T-helper 1 cell treated with Interleukin-12 subunit alpha and Interleukin-12 subunit beta and Interleukin-4 antibody, amounts not matched to agents 30 μg/mL and 1 μg/mL, for 36 hours (primary cell): ENCODE results near the gene ADGRB3.

ENCODE experiments used
- H3K27ac Mint-ChIP-seq: one replicate; pipeline ENCODE4 v1.8.0; 2021; ENCODE audit warnings: mild to moderate bottlenecking, mixed read lengths
- H3K27me3 Mint-ChIP-seq: one replicate; pipeline ENCODE4 v1.8.0; 2021; ENCODE audit warnings: low read depth, mixed read lengths
- H3K36me3 Mint-ChIP-seq: one replicate; pipeline ENCODE4 v1.8.0; 2021; ENCODE audit warnings: low read depth, mixed read lengths
- H3K4me1 Mint-ChIP-seq: one replicate; pipeline ENCODE4 v1.8.0; 2021; ENCODE audit warnings: low read depth, mixed read lengths
- H3K4me3 Mint-ChIP-seq: one replicate; pipeline ENCODE4 v1.8.0; 2021; ENCODE audit warnings: mild to moderate bottlenecking, moderate library complexity, mixed read lengths
- H3K9me3 Mint-ChIP-seq: one replicate; pipeline ENCODE4 v1.8.0; 2021; ENCODE audit warnings: mixed read lengths

The ADGRB3 gene

GRCh38 chr6:69303382-69303781, 668.3 kb downstream of the ADGRB3 start:
- no peaks in the 10 kb centered on the region for H3K4me1 Mint-ChIP-seq
- no peaks in the 10 kb centered on the region for H3K9me3 Mint-ChIP-seq
- no peak overlapping the region for H3K27ac Mint-ChIP-seq

GRCh38 chr6:69305456-69305855, 670.4 kb downstream of the ADGRB3 start:
- no peaks in the 10 kb centered on the region for H3K4me1 Mint-ChIP-seq
- no peaks in the 10 kb centered on the region for H3K36me3 Mint-ChIP-seq
- no peak overlapping the region for H3K4me3 Mint-ChIP-seq
- no peak overlapping the region for H3K27ac Mint-ChIP-seq
- no peaks in the 10 kb centered on the region for H3K27me3 Mint-ChIP-seq
- H3K9me3 Mint-ChIP-seq = no peaks in the 10 kb centered on the region

More at GRCh38 chr6:69303382-69303781, 668.3 kb downstream of the ADGRB3 start:
- no peaks in the 10 kb centered on the region for H3K36me3 Mint-ChIP-seq
- H3K4me3 Mint-ChIP-seq = no peak overlapping the region
- H3K27me3 Mint-ChIP-seq = no peaks in the 10 kb centered on the region

GRCh38 chr6:69308584-69308983, 673.5 kb downstream of the ADGRB3 start:
- Mint-ChIP-seq H3K27me3 (no peaks in the 10 kb centered on the region), H3K4me3 (no peak overlapping the region), H3K27ac (no peak overlapping the region), H3K9me3 (no peaks in the 10 kb centered on the region), H3K36me3 (no peaks in the 10 kb centered on the region), H3K4me1 (no peaks in the 10 kb centered on the region)

GRCh38 chr6:69311888-69312287, 676.8 kb downstream of the ADGRB3 start:
- Mint-ChIP-seq H3K4me3 (no peak overlapping the region), H3K9me3 (no peaks in the 10 kb centered on the region), H3K27me3 (no peaks in the 10 kb centered on the region), H3K4me1 (no peaks in the 10 kb centered on the region), H3K36me3 (no peaks in the 10 kb centered on the region), H3K27ac (no peak overlapping the region)

GRCh38 chr6:69314001-69314400, 678.9 kb downstream of the ADGRB3 start:
- Mint-ChIP-seq H3K4me3 (no peak overlapping the region), H3K27me3 (no peaks in the 10 kb centered on the region), H3K36me3 (no peaks in the 10 kb centered on the region), H3K27ac (no peak overlapping the region), H3K9me3 (no peaks in the 10 kb centered on the region), H3K4me1 (no peaks in the 10 kb centered on the region)

GRCh38 chr6:69314531-69314930, 679.4 kb downstream of the ADGRB3 start:
- no peaks in the 10 kb centered on the region for H3K4me1 Mint-ChIP-seq
- H3K27me3 Mint-ChIP-seq = no peaks in the 10 kb centered on the region
- H3K9me3 Mint-ChIP-seq = no peaks in the 10 kb centered on the region
- H3K4me3 Mint-ChIP-seq = no peak overlapping the region
- H3K27ac Mint-ChIP-seq = no peak overlapping the region
- no peaks in the 10 kb centered on the region for H3K36me3 Mint-ChIP-seq

DNA sequence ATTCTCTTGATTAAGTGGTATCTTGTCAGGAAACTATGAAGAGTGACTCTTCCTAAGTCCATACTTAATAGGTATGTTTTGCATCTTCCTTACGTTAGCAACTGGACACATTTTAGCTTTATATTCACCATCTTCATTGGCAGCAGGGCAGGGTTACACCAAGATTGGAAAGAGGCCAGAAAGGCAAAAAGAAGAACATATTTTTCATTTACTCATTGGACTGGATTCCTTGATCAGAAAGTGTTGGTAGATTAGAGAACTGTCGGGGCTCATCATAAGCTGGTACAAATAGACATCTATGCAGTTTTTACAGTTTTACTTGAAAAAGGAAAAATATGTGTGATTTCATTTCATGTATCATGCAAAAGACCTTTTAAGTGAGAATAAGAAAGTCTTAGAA, 696.8 kb downstream of the ADGRB3 start:
- H3K4me3 Mint-ChIP-seq = no peak overlapping the region
- no peaks in the 10 kb centered on the region for H3K27me3 Mint-ChIP-seq
- H3K9me3 Mint-ChIP-seq = no peaks in the 10 kb centered on the region
- no peak overlapping the region for H3K27ac Mint-ChIP-seq
- H3K36me3 Mint-ChIP-seq = no peaks in the 10 kb centered on the region
- H3K4me1 Mint-ChIP-seq = no peaks in the 10 kb centered on the region

- no peak overlapping the region for H3K4me3 Mint-ChIP-seq
- H3K36me3 Mint-ChIP-seq = no peaks in the 10 kb centered on the region
- no peaks in the 10 kb centered on the region for H3K27me3 Mint-ChIP-seq
- no peaks in the 10 kb centered on the region for H3K9me3 Mint-ChIP-seq
- H3K27ac Mint-ChIP-seq = no peak overlapping the region
- H3K4me1 Mint-ChIP-seq = no peaks in the 10 kb centered on the region
Measured at GRCh38 chr6:69337311-69337710, 702.2 kb downstream of the ADGRB3 start.

- H3K4me3 Mint-ChIP-seq = no peak overlapping the region
- H3K9me3 Mint-ChIP-seq = no peaks in the 10 kb centered on the region
- no peaks in the 10 kb centered on the region for H3K27me3 Mint-ChIP-seq
- no peaks in the 10 kb centered on the region for H3K36me3 Mint-ChIP-seq
- no peak overlapping the region for H3K27ac Mint-ChIP-seq
- H3K4me1 Mint-ChIP-seq = no peaks in the 10 kb centered on the region
Measured at GRCh38 chr6:69338431-69339162, 703.5 kb downstream of the ADGRB3 start.

- Mint-ChIP-seq H3K4me1 (no peaks in the 10 kb centered on the region), H3K27me3 (no peaks in the 10 kb centered on the region), H3K9me3 (no peaks in the 10 kb centered on the region), H3K27ac (no peak overlapping the region), H3K4me3 (no peak overlapping the region), H3K36me3 (no peaks in the 10 kb centered on the region)
Measured at GRCh38 chr6:69339163-69339550, 704.1 kb downstream of the ADGRB3 start.

- H3K27ac Mint-ChIP-seq = no peak overlapping the region
- no peak overlapping the region for H3K4me3 Mint-ChIP-seq
- no peaks in the 10 kb centered on the region for H3K4me1 Mint-ChIP-seq
- no peaks in the 10 kb centered on the region for H3K27me3 Mint-ChIP-seq
- no peaks in the 10 kb centered on the region for H3K9me3 Mint-ChIP-seq
- H3K36me3 Mint-ChIP-seq = no peaks in the 10 kb centered on the region
Measured at GRCh38 chr6:69340196-69340595, 705.1 kb downstream of the ADGRB3 start.

- Mint-ChIP-seq H3K27me3 (no peaks in the 10 kb centered on the region), H3K27ac (no peak overlapping the region), H3K4me3 (no peak overlapping the region), H3K36me3 (no peaks in the 10 kb centered on the region), H3K4me1 (no peaks in the 10 kb centered on the region), H3K9me3 (peaks cover 8% of the 10 kb centered on the region)
Measured at GRCh38 chr6:69343851-69344250, 708.8 kb downstream of the ADGRB3 start.

GRCh38 chr6:69349771-69350170, 714.7 kb downstream of the ADGRB3 start:
- H3K4me1 Mint-ChIP-seq = no peaks in the 10 kb centered on the region
- H3K4me3 Mint-ChIP-seq = no peak overlapping the region
- no peaks in the 10 kb centered on the region for H3K36me3 Mint-ChIP-seq
- no peaks in the 10 kb centered on the region for H3K27me3 Mint-ChIP-seq
- no peak overlapping the region for H3K27ac Mint-ChIP-seq
- H3K9me3 Mint-ChIP-seq = peaks cover 8% of the 10 kb centered on the region

DNA sequence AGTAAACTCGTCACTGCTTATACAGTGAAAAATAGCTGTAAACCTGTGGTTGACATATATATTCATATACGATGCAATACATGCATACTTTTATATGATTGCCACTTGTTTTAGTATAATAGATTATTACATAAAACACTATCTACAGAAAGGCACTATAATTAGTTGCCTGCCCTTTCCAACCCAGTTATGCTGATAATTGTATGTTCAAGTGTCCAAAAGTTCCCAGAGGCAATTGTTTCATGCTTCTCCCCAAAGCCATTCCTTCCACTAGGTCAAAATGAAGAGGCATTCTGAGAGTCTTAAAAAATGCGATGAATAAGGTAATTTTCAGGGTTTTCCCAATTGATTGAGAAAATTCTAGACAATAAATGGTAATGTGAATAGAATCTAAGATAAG, 727.1 kb downstream of the ADGRB3 start:
- H3K4me3 Mint-ChIP-seq = no peak overlapping the region
- no peak overlapping the region for H3K27ac Mint-ChIP-seq
- H3K36me3 Mint-ChIP-seq = no peaks in the 10 kb centered on the region
- no peaks in the 10 kb centered on the region for H3K4me1 Mint-ChIP-seq
- H3K27me3 Mint-ChIP-seq = no peaks in the 10 kb centered on the region
- no peaks in the 10 kb centered on the region for H3K9me3 Mint-ChIP-seq

GRCh38 chr6:69366831-69367230, 731.7 kb downstream of the ADGRB3 start:
- no peak overlapping the region for H3K4me3 Mint-ChIP-seq
- no peaks in the 10 kb centered on the region for H3K9me3 Mint-ChIP-seq
- H3K4me1 Mint-ChIP-seq = no peaks in the 10 kb centered on the region
- no peaks in the 10 kb centered on the region for H3K36me3 Mint-ChIP-seq
- H3K27me3 Mint-ChIP-seq = no peaks in the 10 kb centered on the region
- no peak overlapping the region for H3K27ac Mint-ChIP-seq

DNA sequence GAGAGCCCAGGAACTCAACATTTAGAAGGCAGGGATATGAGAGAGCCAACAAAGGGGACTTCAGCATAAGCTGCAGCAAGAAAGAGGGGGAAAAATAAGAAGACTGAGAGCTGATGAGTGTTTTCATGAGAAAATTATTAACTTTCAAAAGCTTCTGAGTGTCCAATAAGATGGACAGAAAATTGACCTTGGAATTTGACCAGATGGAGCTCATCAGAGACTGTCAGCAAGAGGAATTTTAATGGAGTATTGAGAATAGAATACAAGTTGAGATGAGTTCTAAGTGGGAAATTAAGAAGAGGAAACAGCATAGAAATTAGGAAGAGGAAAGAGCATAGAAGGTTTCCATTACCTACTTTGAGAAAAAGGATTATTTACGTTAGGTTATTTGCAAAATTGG, 733.5 kb downstream of the ADGRB3 start:
- H3K4me3 Mint-ChIP-seq = no peak overlapping the region
- H3K36me3 Mint-ChIP-seq = no peaks in the 10 kb centered on the region

More for the DNA sequence above, 733.5 kb downstream of the ADGRB3 start:
- H3K27ac Mint-ChIP-seq = no peak overlapping the region
- no peaks in the 10 kb centered on the region for H3K27me3 Mint-ChIP-seq
- H3K4me1 Mint-ChIP-seq = no peaks in the 10 kb centered on the region
- H3K9me3 Mint-ChIP-seq = no peaks in the 10 kb centered on the region
